ENCODE results near the gene PTPRD. TPM values are rescaled to one million over a fixed set of nuclear protein-coding genes. Genes with fewer than 3 reads are reported as not detected.

The PTPRD gene
- total and polyA plus RNA-seq, 9 of the 15 experiments (the other 6 are each of a cell fraction or from before 2014, with no cell fraction given), result 0.11 TPM; not detected in 8

DNA sequence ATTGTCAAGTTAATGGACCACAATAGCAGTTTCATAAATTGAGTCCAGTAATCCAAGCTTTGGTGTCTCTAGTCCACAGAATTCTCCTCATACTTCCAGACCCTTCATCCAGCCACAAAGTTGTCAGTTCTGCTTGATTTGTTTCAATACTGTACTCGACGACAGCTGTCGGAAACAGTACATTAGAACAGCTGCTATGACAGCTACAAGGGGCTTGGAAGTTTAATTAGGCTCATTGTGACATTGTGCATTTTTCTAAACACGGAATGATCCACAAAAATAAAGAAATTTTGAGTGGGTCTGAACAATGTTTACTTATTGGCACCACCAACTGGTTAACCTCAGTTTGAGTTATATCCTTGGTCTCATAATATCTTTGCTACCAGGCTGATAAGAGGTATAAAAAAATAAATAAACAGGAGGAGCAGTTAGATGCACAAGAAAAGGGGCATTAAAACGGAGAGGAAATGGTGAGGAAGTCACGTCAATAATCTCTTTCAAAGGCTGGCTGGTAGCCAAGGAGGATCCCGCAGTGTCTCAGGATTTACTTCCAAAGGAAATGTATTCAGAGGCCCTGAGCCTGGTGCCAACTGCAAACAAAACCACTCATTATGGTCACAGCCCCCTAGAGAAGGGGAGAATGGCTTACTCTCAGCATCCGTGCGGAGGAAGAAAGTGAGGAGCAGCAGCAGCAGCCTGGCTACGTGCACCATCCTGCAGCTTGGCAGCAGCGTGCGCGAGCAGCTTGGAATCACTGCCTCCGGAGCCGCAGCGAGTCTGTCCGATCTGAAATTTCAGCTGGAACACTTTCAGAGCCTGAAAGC lies 1879.5 kb downstream of the PTPRD start:
- H3K4me2 ChIP-seq (ENCODE audit: insufficient read depth, low read length), result no peak overlapping the region
- no peak for ATAC-seq
- BruUV-seq (replicated peaks), result no TSS peak
- in situ Hi-C loops (cut with MboI), result no loop called here
- no peaks in the 10 kb centered on the region for H3K9me3 ChIP-seq (replicated peaks; ENCODE audit: control insufficient read depth, insufficient read depth, low read depth, low read length)
- no peaks in the 10 kb centered on the region for H3K36me3 ChIP-seq (ENCODE audit: control insufficient read depth, insufficient read depth, low read length)
- H2AFZ ChIP-seq (ENCODE audit: low read depth, low read length), result no peak overlapping the region
- H3K4me1 ChIP-seq (replicated peaks in 1 of 2; ENCODE audit: control insufficient read depth in 2 of 2, insufficient read depth in 2 of 2, low read length in 2 of 2), result no peaks in the 10 kb centered on the region
- CTCF ChIA-PET (ENCODE audit: low intra/inter-chr PET ratio), result no interaction called here
- FAIRE-seq, result no peak
- no peaks in the 10 kb centered on the region for H3K79me2 ChIP-seq (ENCODE audit: control insufficient read depth, insufficient read depth, low read length)
- intact Hi-C loops (cut with micrococcal nuclease), result no loop called here
- H3K9ac ChIP-seq (ENCODE audit: insufficient read depth in 1 of 2, low read depth in 2 of 2, low read length in 2 of 2), result no peak overlapping the region
- no peak overlapping the region for H3K4me3 ChIP-seq
- no peak for DNase-seq (ENCODE audit: extremely low read depth in 1 of 4, low spot score in 3 of 4)
- H4K20me1 ChIP-seq (replicated peaks; ENCODE audit: control insufficient read depth, insufficient read depth, low read length), result no peaks in the 10 kb centered on the region
- H3K9me1 ChIP-seq (ENCODE audit: control insufficient read depth, insufficient read depth, low read length), result no peaks in the 10 kb centered on the region
- POLR2A ChIA-PET, result no interaction called here
- no peaks in the 10 kb centered on the region for H3K27me3 ChIP-seq (ENCODE audit: control insufficient read depth in 2 of 2, insufficient read depth in 2 of 2, low read length in 2 of 2)
- no peak overlapping the region for H3K27ac ChIP-seq (ENCODE audit: extremely low read depth, low read depth, low read length)
- 2% methylated on average over 17 of the region's 17 CpGs for WGBS (ENCODE audit: insufficient coverage, low coverage, missing lambda C conversion rate)
- TF ChIP-seq SAP30 (IDR thresholded peaks at IDR 0.05; ENCODE audit: borderline replicate concordance, insufficient read depth, low read depth, low read length, poor library complexity, severe bottlenecking) (no peak), BRCA1 (IDR thresholded peaks at IDR 0.05) (no peak), BRCA1 (CRISPR knock-in tag; IDR thresholded peaks at IDR 0.05) (no peak), WHSC1 (IDR thresholded peaks at IDR 0.05; ENCODE audit: low read length) (no peak), ZNF79 (CRISPR knock-in tag; IDR thresholded peaks at IDR 0.05; ENCODE audit: low read depth) (no peak), ZNF217 (CRISPR knock-in tag; IDR thresholded peaks at IDR 0.05) (no peak), RBM25 (IDR thresholded peaks at IDR 0.05; ENCODE audit: low read depth, low read length, severe bottlenecking) (no peak), ZEB2 (IDR thresholded peaks at IDR 0.05) (no peak), TOE1 (IDR thresholded peaks at IDR 0.05; ENCODE audit: borderline replicate concordance) (no peak), TOE1 (CRISPR knock-in tag; IDR thresholded peaks at IDR 0.05; ENCODE audit: borderline replicate concordance, low read depth) (no peak), ZNF239 (CRISPR knock-in tag; IDR thresholded peaks at IDR 0.05) (no peak), NUFIP1 (IDR thresholded peaks at IDR 0.05; ENCODE audit: partially characterized antibody) (no peak), ZNF780A (CRISPR knock-in tag; IDR thresholded peaks at IDR 0.05) (no peak), BDP1 (IDR thresholded peaks at IDR 0.05; ENCODE audit: insufficient read depth, insufficient read length) (no peak), ZNF274 (IDR thresholded peaks at IDR 0.05; ENCODE audit: borderline replicate concordance, low read depth, low read length) (no peak)
- TF ChIP-seq, protein P1, sequence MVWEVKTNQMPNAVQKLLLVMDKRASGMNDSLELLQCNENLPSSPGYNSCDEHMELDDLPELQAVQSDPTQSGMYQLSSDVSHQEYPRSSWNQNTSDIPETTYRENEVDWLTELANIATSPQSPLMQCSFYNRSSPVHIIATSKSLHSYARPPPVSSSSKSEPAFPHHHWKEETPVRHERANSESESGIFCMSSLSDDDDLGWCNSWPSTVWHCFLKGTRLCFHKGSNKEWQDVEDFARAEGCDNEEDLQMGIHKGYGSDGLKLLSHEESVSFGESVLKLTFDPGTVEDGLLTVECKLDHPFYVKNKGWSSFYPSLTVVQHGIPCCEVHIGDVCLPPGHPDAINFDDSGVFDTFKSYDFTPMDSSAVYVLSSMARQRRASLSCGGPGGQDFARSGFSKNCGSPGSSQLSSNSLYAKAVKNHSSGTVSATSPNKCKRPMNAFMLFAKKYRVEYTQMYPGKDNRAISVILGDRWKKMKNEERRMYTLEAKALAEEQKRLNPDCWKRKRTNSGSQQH (CRISPR knock-in tag; IDR thresholded peaks at IDR 0.05), result no peak
- TF ChIP-seq, protein P2, sequence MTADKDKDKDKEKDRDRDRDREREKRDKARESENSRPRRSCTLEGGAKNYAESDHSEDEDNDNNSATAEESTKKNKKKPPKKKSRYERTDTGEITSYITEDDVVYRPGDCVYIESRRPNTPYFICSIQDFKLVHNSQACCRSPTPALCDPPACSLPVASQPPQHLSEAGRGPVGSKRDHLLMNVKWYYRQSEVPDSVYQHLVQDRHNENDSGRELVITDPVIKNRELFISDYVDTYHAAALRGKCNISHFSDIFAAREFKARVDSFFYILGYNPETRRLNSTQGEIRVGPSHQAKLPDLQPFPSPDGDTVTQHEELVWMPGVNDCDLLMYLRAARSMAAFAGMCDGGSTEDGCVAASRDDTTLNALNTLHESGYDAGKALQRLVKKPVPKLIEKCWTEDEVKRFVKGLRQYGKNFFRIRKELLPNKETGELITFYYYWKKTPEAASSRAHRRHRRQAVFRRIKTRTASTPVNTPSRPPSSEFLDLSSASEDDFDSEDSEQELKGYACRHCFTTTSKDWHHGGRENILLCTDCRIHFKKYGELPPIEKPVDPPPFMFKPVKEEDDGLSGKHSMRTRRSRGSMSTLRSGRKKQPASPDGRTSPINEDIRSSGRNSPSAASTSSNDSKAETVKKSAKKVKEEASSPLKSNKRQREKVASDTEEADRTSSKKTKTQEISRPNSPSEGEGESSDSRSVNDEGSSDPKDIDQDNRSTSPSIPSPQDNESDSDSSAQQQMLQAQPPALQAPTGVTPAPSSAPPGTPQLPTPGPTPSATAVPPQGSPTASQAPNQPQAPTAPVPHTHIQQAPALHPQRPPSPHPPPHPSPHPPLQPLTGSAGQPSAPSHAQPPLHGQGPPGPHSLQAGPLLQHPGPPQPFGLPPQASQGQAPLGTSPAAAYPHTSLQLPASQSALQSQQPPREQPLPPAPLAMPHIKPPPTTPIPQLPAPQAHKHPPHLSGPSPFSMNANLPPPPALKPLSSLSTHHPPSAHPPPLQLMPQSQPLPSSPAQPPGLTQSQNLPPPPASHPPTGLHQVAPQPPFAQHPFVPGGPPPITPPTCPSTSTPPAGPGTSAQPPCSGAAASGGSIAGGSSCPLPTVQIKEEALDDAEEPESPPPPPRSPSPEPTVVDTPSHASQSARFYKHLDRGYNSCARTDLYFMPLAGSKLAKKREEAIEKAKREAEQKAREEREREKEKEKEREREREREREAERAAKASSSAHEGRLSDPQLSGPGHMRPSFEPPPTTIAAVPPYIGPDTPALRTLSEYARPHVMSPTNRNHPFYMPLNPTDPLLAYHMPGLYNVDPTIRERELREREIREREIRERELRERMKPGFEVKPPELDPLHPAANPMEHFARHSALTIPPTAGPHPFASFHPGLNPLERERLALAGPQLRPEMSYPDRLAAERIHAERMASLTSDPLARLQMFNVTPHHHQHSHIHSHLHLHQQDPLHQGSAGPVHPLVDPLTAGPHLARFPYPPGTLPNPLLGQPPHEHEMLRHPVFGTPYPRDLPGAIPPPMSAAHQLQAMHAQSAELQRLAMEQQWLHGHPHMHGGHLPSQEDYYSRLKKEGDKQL (CRISPR knock-in tag; IDR thresholded peaks at IDR 0.05; ENCODE audit: borderline replicate concordance), result no peak
